GM23338 (cell line): ENCODE data around the gene RNF13. TPM values are rescaled to one million over a fixed set of nuclear protein-coding genes. Genes with fewer than 3 reads are reported as not detected.

Experiments used
- ATAC-seq: fragments of 200-7000 bp; cut with Tn5 transposase; 3 replicates; pipeline ENCODE4 v1.9.1; 2020
- DNase-seq: peaks from one replicate; pipeline ENCODE4 v3.0.0-alpha.2; 2015; ENCODE audit warnings: low spot score
- H2AFZ ChIP-seq: fragments of 200-600 bp; sonication (generic); 2 replicates; pipeline ENCODE4 v1.8.0; 2016; ENCODE audit warnings: antibody characterized with exemption, mild to moderate bottlenecking, moderate library complexity
- H3F3A ChIP-seq: fragments of 200-600 bp; sonication (generic); replicated peaks from 2 replicates; pipeline ENCODE4 v1.8.0; 2017; ENCODE audit warnings: antibody characterized with exemption, mixed run types, low read depth
- H3K27ac ChIP-seq: fragments of 200-600 bp; sonication (generic); 2 replicates; pipeline ENCODE4 v1.6.1; 2016; ENCODE audit warnings: low read depth
- H3K27me3 ChIP-seq: fragments of 200-600 bp; sonication (generic); 2 replicates; pipeline ENCODE4 v1.8.0; 2016; ENCODE audit warnings: mild to moderate bottlenecking, mixed run types, moderate library complexity; ENCODE audit not compliant: insufficient read depth
- H3K36me3 ChIP-seq: fragments of 200-600 bp; sonication (generic); 2 replicates; pipeline ENCODE4 v1.8.0; 2016; ENCODE audit warnings: mild to moderate bottlenecking; ENCODE audit not compliant: insufficient read depth
- H3K4me1 ChIP-seq: fragments of 200-600 bp; sonication (generic); 2 replicates; pipeline ENCODE4 v1.8.0; 2016; ENCODE audit warnings: mild to moderate bottlenecking, moderate library complexity; ENCODE audit not compliant: insufficient read depth
- H3K4me2 ChIP-seq: fragments of 200-600 bp; sonication (generic); 2 replicates; pipeline ENCODE4 v1.7.1; 2017; ENCODE audit warnings: mixed run types
- H3K4me3 ChIP-seq: fragments of 200-600 bp; sonication (generic); 2 replicates; pipeline ENCODE4 v1.6.1; 2016; ENCODE audit warnings: mixed run types
- H3K79me2 ChIP-seq: fragments of 200-600 bp; sonication (generic); replicated peaks from 2 replicates; pipeline ENCODE4 v1.8.0; 2017; ENCODE audit warnings: mild to moderate bottlenecking; ENCODE audit not compliant: insufficient read depth
- H3K9me2 ChIP-seq: fragments of 200-600 bp; sonication (generic); 2 replicates; pipeline ENCODE4 v1.8.0; 2017; ENCODE audit not compliant: insufficient read depth
- H4K20me1 ChIP-seq: fragments of 200-600 bp; sonication (generic); replicated peaks from 2 replicates; pipeline ENCODE4 v1.8.0; 2017; ENCODE audit warnings: mild to moderate bottlenecking; ENCODE audit not compliant: insufficient read depth
- H3K27ac Mint-ChIP-seq: 2 replicates; pipeline ENCODE4 v1.8.0; 2020; ENCODE audit warnings: inconsistent platforms, mild to moderate bottlenecking, moderate library complexity, mixed read lengths
- H3K27me3 Mint-ChIP-seq: 3 replicates; pipeline ENCODE4 v1.8.0; 2022; ENCODE audit warnings: low read depth, mild to moderate bottlenecking, moderate library complexity, mixed read lengths, inconsistent platforms; ENCODE audit not compliant: insufficient read depth, poor library complexity
- H3K36me3 Mint-ChIP-seq: 3 replicates; pipeline ENCODE4 v1.8.0; 2021; ENCODE audit warnings: low read depth, mild to moderate bottlenecking, inconsistent platforms, moderate library complexity, mixed read lengths
- H3K4me1 Mint-ChIP-seq: 3 replicates; pipeline ENCODE4 v1.8.0; 2020; ENCODE audit warnings: mild to moderate bottlenecking, inconsistent platforms, mixed read lengths
- H3K4me3 Mint-ChIP-seq: 3 replicates; pipeline ENCODE4 v1.8.0; 2021; ENCODE audit warnings: moderate library complexity, mild to moderate bottlenecking, inconsistent platforms, mixed read lengths
- H3K9me3 Mint-ChIP-seq: 3 replicates; pipeline ENCODE4 v1.8.0; 2020; ENCODE audit warnings: moderate library complexity, mild to moderate bottlenecking, inconsistent platforms, mixed read lengths
- CREB1 ChIP-seq: fragments of 250-450 bp; sonication (Bioruptor Pico); IDR thresholded peaks from 2 replicates; pipeline ENCODE4 v1.5.0; 2020; ENCODE audit warnings: low read depth, mild to moderate bottlenecking, moderate library complexity
- CTCF ChIP-seq, 2 experiments: fragments of 200-600 bp in 1 of 2; sonication (generic) in 1 of 2; conservative IDR thresholded peaks; 2 replicates each; pipeline versions ENCODE4 v1.5.1 to v1.6.1; 2016 to 2017; ENCODE audit warnings: antibody characterized with exemption in 2 of 2, low read depth in 2 of 2, mild to moderate bottlenecking in 2 of 2, moderate library complexity in 1 of 2
- EZH2phosphoT487 ChIP-seq: fragments of 200-600 bp; sonication (generic); IDR thresholded peaks from one replicate; pipeline ENCODE4 v1.8.1; 2018; ENCODE audit warnings: antibody characterized with exemption; ENCODE audit not compliant: unreplicated experiment
- JUNB ChIP-seq: IDR thresholded peaks from one replicate; pipeline ENCODE4 v1.6.1; 2016; ENCODE audit warnings: antibody characterized with exemption; ENCODE audit not compliant: unreplicated experiment
- POLR2AphosphoS5 ChIP-seq: IDR thresholded peaks from 2 replicates; pipeline ENCODE4 v1.6.1; 2016; ENCODE audit warnings: antibody characterized with exemption, low read depth
- ZNF114 ChIP-seq: fragments of 250-450 bp; sonication (Bioruptor Pico); IDR thresholded peaks from 2 replicates; pipeline ENCODE4 v1.5.0; 2020; ENCODE audit warnings: mild to moderate bottlenecking, moderate library complexity
- ZNF331 ChIP-seq: fragments of 250-450 bp; sonication (Bioruptor Pico); IDR thresholded peaks from 2 replicates; pipeline ENCODE4 v1.5.0; 2020; ENCODE audit warnings: low read depth, mild to moderate bottlenecking, moderate library complexity
- polyA plus RNA-seq: library from polyadenylated mRNA; unstranded; fragments of >200 nt; fragmentation: Nextera tagmentation; extraction: Ambion mirVana; gene quantifications from 2 replicates; pipeline ENCODE4 v1.2.1, GENCODE V29; 2016
- total RNA-seq: library from RNA; depleted of rRNA; stranded (reverse); fragments of >200 nt; shearing (Covaris generic); gene quantifications from 2 replicates; pipeline ENCODE4 v1.2.3, GENCODE V29; 2014

Gene RNF13
- total and polyA plus RNA-seq, 2 experiments from 2014 or later, result 46.3 to 101 TPM

DNA sequence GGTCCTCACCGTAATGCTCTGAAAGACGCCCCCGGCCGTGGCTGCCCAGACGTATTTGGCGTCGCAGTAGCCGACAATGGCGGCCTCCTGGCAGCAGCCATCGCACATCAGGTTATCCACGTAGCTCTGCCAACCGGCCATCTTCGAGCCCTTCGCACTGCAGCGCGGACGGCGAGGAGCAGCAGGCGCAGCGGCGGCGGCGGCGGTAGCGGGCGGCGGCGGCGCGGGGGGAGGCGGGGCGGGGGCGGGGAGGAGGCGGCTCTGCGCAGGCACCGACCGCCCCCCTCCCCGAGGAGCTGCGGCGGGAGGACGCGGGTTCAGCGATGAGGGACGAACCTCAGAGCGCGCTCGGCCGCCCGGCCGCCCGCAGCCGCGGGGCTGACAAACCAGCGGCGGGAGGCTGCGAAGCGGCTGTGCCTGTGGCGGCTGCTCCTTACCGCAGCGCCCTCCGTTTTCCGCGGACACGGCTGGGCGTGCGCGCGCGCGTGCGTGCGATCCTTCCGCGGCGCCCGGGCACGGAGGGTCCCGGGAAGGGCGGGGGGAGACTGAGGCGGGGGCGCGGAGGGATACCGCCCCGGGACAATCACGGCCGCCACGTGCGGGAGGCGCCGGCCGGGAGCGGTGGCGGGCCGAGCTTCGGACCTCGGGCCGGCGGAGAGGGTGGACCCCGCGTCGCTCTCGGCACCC is 157.8 kb downstream of the RNF13 start, which contains the start of gene PFN2:
TSS of gene PFN2 (minus strand) at position 180 of the 687 bp plus-strand sequence. CDS start at position 141, 39 bp downstream.
- Mint-ChIP-seq H3K27me3 (peaks cover 16% of the 10 kb centered on the region), H3K36me3 (peaks cover 38% of the 10 kb centered on the region), H3K9me3 (no peaks in the 10 kb centered on the region; the same call in none of the 3 replicates), H3K27ac (peak within 1 kb of the TSS; percentile 99), H3K4me1 (peaks cover 43% of the 10 kb centered on the region), H3K4me3 (peak within 1 kb of the TSS; percentile 98)
- Histone ChIP-seq H3F3A (no peaks in the 10 kb centered on the region), H3K4me3 (peak within 1 kb of the TSS; percentile 64), H3K36me3 (peaks cover 3% of the 10 kb centered on the region; the same call in 1 of the 2 replicates), H3K79me2 (peaks cover 60% of the 10 kb centered on the region), H3K27ac (peak within 1 kb of the TSS; percentile 96), H2AFZ (0 out of 2 replicates have a peak within 1 kb of the TSS, but pooled peaks have one; percentile 2), H3K27me3 (no peaks in the 10 kb centered on the region), H3K9me2 (no peaks in the 10 kb centered on the region), H3K4me2 (peak within 1 kb of the TSS; percentile 81), H3K4me1 (peaks cover 32% of the 10 kb centered on the region), H4K20me1 (peaks cover 5% of the 10 kb centered on the region; the same call in 1 of the 2 replicates)
- TF ChIP-seq ZNF331 (CRISPR knock-in tag), result no peak
- TF ChIP-seq CREB1, result peak; percentile 61
- TF ChIP-seq POLR2AphosphoS5, result peak; percentile 56; the same call in 1 of the 2 replicates
- DNase-seq (no peak), ATAC-seq (peak; percentile 30)

DNA sequence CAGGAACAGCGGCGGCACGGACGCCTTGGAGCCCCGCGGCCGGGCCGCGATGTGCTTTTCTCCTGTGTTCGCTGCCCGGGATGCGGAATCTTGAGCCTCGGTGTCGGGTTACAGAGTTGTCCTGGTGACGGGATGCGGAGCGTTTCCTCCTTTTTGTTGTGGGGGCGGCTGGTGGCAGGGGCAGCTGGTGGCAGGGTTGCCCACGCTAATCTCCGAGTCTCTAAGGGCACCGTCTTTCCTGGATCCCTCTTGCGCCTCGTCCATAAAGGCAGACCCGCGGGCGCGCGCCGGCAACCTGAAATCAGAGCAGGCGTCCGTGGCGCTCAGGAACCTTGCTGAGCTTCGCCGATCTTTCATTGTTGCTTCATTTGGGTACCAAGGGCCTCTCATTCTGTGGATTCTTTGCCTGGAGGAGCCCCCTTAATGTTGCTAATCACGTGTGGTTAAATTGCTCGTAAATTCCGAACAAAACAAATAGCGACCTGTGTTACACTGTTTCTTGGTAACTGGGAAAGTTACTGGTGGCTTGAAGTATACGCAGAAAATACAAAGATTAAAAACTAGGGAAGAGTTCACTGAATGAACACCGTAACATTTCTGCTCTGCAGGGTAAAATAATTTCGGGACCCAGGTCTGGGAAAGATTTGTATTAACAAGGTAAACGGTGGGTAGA is 158.5 kb downstream of the RNF13 start:
- Histone ChIP-seq H3K27ac (peak overlapping the region; percentile 78), H3F3A (no peaks in the 10 kb centered on the region), H4K20me1 (no peaks in the 10 kb centered on the region), H3K9me2 (no peaks in the 10 kb centered on the region), H3K4me2 (peak overlapping the region; percentile 74), H3K4me1 (peaks cover 25% of the 10 kb centered on the region), H3K36me3 (peaks cover 3% of the 10 kb centered on the region; the same call in 1 of the 2 replicates), H3K79me2 (peaks cover 53% of the 10 kb centered on the region), H2AFZ (0 out of 2 replicates have a peak overlapping the region, but pooled peaks have one; percentile 2), H3K4me3 (peak overlapping the region; percentile 64), H3K27me3 (no peaks in the 10 kb centered on the region)
- H3K4me1 Mint-ChIP-seq, result peaks cover 43% of the 10 kb centered on the region
- H3K36me3 Mint-ChIP-seq, result peaks cover 32% of the 10 kb centered on the region
- peak overlapping the region; percentile 99 for H3K27ac Mint-ChIP-seq
- peaks cover 16% of the 10 kb centered on the region for H3K27me3 Mint-ChIP-seq
- DNase-seq (peak; percentile 90), ATAC-seq (peak; percentile 51)
- TF ChIP-seq CTCF (conservative IDR thresholded peaks at IDR 0.05; ENCODE audit: low read depth in 2 of 2) (no peak), JUNB (no peak), POLR2AphosphoS5 (peak; percentile 53; the same call in 1 of the 2 replicates), EZH2phosphoT487 (no peak), ZNF114 (CRISPR knock-in tag) (no peak)
- peak overlapping the region; percentile 98 for H3K4me3 Mint-ChIP-seq
- H3K9me3 Mint-ChIP-seq, result no peaks in the 10 kb centered on the region; the same call in none of the 3 replicates
